HG03565 (cell line): ENCODE results near the gene GGN.
A peak's percentile ranks its signal among the peaks of the same experiment; 100 is the strongest.

Experiments
- ATAC-seq: cut with Tn5 transposase; IDR thresholded peaks from one replicate; pipeline ENCODE4 v1.9.1; 2021; ENCODE audit warnings: mild to moderate bottlenecking, moderate library complexity; ENCODE audit not compliant: unreplicated experiment

GGN gene

DNA sequence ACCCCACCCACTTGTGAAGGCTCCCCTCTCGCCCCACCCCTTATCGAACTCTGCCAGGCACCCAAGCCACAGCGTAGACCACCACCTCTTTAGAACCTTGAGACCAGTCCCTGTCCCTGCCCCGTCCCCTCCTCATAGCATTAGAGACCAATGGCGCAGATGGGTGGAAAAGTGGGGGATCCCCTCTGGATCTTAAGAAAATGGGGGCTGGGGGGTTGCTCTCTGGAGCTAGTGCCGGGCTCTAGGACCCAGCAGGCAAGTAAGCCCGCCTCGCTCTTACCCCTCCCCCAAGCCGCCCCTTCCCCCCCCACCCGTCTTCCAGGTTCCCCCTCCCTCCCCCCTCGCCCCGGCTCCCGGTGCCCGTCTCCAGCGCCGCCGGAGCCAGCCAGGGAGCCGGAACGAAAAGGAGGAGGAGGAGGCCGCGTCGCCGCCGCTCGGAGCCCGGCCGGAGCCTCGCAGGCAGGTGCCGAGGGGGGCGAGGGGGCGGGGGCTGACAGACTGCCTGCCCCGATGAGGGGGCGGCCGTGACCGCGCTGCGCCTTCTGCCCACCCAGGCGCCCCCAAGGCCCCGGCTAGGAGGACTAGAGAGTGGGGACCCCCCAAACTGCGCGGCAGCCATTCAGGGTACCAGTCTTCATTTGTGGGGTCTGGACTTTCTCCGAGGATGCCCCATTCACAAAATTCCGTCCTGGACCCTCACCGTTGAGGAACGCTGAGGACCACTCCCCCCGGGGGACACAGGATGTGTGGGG, 691 bp upstream of the GGN start, which contains the start of gene SPRED3:
Gene SPRED3, plus strand, starts transcription at position 349 of the 752 bp plus-strand sequence. CDS start 1,606 bp downstream, outside the sequence.
- no peak for ATAC-seq

DNA sequence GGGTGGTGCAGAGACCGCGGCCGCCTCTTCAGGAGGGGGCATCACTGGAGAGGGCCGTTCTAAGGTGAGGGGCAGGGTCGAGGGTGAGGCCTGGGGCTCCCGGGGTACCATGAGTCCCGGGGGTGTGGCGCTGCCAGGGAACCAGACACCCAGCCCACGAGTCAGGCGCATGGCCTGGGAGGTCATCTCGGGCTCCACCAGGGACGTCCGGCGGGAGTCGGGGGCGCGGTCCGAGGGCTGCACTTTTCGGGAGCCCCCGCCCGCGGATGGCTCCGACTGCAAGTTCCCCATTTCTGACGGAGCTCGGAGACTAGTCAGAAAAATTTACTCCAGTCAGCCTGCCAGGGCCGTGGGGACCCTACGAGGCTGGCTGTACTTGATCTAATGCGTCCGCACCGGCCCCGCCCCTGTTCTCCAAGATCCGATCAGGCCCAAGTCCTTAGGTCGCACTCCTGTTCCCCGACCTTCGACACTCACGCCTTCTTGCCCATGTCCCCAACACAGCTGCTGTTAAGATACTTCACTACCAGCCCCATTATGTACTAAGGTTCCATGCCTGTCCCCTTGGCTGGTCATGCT, 774 bp downstream of the GGN start:
- ATAC-seq: no peak

DNA sequence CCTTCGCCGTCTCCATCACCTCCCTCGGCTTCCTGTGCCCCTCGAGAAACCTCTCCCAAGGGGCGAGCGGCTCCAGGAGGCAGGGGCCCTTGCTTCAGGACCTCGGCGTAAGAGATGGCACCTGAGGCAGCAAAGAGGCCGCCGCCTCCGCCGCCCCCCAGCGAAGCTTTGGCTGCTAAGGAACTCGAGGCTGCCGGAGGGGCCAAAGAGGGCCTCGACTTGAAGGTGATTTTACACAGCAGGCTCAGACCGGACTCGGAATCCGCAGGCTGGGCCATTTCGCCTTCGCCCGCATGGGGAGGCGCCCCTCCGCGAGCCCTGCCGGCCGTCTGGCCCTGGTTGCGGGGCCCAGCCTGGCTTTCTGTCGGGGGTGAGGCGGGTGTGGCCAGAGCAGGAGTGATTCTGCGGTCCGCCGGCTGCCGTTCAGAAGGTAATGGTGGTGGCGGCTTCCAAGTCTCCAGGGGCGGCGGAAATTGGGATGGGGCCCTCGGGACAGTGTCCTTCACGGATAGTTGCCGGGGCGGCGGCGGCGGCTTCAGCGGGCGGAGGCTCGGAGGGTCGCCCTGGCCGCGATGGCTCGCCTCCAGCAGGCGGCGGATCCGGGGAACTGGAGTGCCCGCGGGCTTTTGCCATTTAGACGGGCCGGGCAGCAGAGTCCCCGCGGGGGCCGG, 1.4 kb downstream of the GGN start:
- ATAC-seq: no peak

DNA sequence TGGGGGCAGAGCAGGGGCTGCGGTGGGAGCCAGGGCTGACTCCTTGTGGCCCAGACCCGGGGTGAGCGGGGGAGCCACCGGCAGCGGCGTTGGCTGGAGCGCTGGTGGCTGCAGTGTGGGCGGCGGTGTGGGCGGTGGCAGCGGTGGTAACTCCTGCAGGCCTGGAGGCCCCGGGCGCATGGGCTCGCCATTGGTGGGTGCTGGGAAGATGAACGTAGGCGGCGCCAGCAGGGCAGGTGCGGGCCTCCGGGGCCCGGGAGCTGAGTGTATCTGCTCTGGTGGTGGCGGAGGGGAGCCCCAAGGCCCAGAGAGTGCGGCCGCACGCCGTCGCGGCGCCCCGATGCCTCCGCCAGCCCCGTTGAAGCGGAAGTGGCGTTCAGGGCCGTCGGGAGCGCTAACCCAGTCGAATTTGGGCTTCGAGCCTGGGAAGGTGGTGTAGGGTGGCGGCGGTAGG, 2.0 kb downstream of the GGN start:
- no peak for ATAC-seq

DNA sequence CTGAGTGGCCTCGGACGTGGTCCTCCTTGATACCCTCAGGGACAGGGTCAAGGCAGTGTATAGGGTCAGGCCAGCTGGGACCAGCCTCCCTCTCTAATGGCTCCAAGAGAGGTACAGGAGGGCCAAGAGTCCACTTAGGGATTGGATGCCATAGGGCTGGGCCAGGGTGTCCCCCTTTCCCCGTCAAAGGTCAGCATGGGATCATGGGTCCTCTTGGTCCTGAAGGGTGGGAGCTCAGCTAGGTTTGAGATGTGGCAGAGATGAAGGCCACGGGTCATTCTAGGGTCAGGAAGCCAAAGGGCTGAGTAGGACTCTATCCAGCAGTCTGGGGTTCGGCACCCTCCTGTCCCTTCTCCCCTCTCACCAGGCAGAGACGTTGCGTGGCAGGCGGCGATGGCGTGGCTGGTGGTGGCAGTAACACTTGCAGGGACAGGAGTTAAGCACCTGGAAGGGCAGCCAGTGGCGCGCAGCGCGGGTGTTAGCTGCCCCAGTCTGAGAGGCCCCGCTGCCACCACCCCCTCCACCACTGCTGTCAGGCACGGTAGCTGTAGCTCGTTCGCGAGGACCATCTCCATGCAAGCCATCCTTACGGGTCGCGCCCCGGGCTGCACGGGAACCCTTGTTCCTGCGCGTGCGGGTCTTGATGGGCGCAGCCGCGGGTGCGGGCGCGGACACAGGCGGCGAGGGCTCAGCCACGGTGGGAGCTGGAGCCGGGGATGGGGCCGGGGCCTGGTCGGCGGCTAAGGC, 2.6 kb downstream of the GGN start:
- no peak for ATAC-seq

DNA sequence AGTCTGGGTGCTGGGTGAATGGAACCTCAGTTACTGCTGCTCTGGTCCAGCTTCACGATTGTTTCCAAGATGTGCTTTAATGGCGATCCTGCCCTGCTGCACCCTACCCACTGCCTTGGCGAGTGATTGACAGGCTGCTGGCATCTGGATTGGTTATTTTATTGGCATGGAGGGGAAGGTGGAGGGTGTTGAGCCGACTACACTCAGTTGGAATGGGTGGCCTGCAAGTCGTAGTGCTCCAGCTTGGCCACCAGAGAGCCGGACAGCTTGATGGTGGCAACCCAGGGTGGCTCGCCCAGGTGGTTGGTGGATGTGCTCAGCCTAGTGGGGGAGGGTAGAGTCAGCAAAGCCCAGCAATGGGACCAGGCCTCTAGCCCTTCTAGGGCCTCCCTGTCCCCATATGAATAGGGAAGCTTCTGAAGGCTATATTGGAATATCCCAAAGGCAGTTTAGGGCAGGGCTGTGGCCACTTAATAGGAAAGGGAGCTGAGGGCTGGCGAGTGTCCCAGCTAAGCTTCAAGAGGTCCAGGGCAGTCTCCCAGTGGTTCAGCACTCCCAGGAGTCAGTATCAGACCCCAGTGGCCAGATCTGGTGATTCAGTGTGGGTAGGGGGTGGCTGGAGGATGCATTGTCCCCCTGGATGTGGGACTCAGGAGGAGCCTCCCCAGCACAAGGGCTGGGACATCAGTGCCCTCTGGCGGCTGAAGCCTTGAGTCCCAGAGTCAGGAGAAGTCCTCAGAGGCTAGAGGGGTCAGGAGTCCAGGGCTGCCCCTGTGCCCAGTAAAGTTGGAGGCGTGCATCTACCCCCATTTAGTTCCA, 3.4 kb downstream of the GGN start:
- no peak for ATAC-seq

DNA sequence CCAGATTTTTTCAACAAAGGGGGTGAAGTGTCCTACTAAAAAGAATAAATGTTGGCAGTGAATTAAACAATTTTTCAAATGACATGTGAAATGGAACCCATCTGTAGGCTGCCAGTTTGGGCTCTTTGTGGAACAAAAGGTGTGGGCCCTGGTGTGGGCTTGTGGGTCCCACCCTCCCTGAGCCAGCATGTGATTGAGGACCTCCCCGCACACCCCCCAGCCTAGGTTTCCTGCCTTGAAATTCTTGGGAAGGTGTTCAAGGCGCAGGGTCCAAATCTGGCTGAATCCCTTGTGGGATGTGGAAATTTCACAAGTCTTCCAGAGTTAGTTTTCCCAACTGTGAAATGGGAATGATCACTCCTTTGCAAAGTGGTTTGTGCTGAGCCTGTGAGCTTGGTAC, 4.1 kb downstream of the GGN start:
- ATAC-seq: no peak

DNA sequence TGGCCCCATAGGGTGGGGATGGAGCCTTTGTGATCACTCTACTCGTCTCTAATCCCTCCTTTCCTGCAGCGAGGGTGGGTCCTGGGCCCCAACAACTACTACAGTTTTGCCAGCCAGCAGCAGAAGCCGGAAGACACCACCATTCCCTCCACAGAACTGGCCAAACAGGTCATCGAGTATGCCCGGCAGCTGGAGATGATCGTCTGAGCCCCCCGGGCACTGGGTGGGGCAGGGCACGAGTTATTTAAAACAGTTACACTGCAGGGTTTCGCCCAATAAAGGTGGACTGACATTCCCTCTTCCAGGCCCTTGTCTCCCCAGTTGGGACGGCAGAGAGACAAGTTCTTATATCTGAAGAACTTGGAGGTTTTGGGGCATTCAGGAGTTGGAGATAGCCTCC, 4.7 kb downstream of the GGN start:
- ATAC-seq: no peak

DNA sequence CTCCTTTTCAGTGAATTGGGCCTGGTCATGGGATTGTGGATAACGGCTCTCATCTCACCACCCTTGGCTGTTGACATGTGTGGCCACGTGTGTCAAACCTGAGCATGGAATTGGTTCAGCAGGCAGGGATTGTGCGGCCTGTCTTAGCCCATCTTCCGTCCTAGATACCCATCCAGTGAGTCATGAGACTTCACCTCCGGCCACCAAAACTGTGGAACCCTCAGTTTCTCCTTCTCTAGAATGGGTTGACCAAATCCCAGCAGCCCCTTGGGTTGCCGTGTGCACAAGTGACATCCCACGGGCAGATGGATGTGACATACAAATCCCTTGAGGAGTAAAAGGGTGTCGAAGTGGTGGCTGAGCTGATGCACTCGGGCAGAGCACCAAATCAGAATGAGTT, 6.7 kb downstream of the GGN start:
- no peak for ATAC-seq

DNA sequence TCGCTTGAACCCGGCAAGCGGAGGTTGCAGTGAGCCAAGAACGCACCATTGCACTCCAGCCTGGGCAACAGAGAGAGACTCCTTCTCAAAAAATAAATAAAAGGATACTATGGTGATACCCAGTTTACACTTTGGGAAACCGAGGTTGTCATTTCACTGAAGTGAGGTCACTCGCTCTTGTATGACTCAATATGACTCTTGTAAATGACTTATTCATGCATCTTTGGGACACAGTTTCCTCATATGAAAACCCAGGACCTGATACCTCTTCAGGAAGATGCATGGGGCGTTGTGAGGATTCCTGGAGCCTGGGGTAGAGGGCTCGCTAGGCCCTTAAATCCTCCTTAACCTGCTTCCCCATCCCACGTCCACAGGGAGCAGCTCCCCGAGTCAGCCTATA, 9.0 kb downstream of the GGN start:
- no peak for ATAC-seq

DNA sequence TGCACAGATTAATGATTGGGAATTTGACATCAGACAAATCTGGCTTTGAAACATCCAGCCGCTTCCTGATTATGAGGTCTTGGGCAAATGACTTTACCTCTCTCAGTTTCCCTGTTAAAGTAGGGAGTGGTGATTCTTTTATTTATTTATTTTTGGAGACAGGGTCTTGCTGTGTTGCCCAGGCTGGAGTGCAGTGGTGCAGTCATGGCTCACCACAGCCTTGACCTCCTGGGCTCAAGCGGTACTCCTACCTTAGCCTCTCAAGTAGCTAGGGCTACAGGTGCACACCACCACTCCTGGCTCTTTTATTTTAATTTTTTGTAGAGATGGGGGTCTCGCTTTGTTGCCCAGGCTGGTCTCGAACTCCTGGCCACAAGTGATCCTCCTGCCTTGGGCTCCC, 10.8 kb downstream of the GGN start:
- ATAC-seq: no peak

DNA sequence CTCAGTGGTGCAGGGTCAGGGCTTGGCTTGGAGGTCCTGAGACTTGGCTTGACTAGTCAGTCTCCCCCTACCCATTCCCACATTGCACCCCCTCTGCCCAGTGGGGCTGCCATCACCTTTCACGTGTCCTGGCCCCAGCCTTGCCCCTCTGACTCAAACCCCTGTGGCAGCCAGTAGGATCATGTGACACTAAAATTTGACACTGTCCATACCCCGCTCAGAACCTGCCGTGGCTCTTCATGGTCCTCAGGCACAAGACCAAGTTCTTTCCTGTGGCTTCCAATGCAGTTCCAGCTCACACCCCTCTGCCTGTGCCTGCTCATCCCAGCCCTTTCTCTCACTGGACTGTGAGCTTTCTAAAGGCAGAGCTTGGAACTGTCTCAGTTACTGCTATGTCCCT, 11.3 kb downstream of the GGN start:
- ATAC-seq: no peak

DNA sequence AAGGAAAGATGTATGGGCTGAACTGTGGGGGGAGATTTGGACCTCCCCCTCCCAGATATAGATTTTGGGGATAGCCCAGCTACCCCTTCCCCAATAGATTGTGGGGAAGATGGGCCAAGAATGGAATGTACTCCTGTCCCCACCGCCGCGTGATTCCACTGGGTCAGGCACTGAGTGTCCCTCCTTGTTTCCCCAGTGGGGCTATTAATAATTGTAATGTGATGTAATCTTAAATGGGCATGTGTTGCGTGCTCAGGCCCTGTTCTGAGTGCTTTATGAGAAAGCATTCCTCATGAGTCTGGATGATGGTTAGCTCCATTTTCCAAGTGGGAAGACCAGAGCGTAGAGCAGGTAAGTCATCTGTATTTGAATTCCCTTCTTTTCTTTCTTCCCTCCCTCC, 12.1 kb downstream of the GGN start:
- ATAC-seq: no peak

DNA sequence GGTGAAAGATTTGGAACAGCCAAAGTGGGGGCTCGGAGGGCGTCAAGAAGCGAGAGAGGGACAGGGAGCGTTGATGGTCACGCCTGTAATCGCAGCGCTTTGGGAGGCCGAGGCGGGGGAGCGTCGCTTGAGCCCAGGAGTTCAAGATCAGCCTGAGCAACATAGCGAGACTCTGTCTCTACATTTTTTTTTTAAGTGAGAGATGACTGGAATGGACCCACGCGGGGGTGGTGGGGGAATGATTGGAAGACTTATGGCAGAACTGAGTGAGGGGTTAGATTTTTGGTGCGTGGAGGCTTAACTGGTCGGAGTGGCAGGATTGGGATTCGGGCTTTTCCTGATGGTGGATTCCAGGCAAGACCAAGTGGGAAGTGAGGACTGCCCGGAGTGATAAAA, 12.7 kb downstream of the GGN start:
- no peak for ATAC-seq

DNA sequence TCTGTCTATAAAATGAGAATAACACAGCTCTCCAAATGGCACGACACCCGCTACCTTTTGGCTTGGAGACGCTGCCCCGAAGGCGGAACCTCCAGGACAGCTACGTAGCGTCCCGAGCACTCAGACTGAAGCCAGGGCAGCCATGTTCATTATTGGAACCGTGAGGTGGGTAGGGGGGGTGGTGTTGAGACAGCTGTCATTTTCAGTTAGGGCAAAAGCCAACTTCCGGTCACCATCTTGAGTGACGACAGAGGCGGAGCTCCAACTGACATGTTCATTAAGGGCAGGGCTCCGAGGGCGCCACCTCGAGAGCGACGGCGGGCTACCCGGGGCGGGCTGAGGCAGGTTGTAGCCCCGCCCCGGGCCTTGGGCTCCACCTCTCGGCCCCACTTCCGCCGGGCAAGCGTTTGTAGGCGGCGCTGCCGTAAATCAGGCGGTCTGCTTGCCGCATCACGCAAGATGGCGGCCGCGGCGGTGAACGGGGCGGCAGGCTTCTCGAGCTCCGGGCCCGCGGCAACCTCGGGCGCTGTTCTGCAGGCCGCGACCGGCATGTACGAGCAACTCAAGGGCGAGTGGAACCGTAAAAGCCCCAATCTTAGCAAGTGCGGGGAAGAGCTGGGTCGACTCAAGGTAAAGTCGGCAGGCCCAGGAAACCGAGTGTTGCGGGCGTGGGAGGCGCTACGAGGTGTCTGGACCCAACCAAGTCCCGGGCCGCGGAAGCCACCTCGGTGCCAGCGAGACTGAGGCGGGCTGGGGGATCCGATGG, 13.3 kb downstream of the GGN start, which contains the start of gene PSMD8:
Gene PSMD8, plus strand, starts transcription at position 240 of the 766 bp plus-strand sequence. Its CDS starts 31 bp downstream, at position 271.
- peak; percentile 88 for ATAC-seq

DNA sequence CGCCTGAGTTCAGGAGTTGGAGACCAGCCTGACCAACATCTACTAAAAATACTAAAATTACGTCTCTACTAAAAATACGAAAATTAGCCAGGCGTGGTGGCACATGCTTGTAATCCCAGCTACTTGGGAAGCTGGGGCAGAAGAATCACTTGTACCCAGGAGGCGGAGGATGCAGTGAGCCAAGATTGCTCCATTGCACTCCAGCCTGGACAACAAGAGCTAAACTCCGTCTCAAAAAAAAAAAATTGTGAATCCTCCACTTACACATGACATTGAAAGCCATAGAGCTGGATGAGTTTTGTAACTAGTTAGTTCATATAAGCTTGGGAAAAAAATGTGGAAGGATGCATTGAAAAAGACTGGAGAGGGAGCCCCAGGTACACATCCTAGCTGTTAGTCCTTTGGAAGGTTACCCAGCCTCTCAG, 13.9 kb downstream of the GGN start:
- no peak for ATAC-seq

DNA sequence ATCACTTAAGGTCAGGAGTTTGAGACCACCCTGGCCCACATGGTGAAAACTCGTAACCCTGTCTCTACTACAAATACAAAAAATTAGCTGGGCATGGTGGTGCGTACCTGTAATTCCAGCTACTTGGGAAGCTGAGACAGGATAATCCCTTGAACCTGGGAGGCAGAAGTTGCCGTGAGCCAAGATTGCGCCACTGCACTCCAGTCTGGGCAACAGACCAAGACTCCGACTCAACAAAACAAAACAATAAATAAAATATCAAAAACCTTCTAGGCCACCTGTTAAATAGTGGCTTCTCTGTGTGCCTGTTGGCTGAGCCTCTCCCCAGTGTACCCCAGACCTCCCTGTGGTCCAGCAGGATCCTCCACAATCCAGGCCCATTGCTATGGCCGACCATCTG, 16.8 kb downstream of the GGN start:
- no peak for ATAC-seq

DNA sequence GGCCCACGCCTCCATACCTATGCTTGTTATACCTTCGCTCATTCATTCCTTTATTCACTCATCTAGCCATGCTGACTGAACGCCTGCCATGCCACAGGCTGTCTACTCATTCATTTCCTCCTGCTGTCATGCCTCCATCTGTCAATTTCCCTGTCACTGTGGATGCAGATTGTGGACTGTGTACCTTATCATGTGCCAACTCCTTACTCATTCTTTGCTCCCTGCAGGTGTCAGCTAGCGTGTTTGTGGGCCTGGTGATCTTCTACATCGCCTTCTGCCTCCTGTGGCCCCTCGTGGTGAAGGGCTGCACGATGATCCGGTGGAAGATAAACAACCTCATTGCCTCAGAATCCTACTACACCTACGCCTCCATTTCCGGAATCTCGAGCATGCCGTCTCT, 17.5 kb downstream of the GGN start:
- no peak for ATAC-seq

DNA sequence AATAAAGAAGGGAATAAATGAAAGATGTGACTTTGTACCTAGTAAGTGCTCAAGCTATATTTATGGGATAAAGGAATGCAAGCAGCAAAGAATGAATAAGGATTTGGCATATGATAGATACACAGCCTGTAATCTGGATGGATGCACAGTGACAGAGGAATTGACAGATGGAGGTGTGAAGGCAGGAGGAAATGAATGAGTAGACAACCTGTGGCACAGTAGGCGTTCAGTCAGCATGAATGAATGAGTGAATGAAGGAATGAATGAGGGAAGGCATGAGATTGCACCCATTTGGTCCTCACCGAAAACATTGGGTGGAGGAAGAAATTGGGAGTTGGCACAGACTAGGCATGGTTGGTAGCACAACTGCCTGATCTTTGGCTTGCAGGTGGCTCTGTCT, 18.2 kb downstream of the GGN start:
- ATAC-seq: no peak

DNA sequence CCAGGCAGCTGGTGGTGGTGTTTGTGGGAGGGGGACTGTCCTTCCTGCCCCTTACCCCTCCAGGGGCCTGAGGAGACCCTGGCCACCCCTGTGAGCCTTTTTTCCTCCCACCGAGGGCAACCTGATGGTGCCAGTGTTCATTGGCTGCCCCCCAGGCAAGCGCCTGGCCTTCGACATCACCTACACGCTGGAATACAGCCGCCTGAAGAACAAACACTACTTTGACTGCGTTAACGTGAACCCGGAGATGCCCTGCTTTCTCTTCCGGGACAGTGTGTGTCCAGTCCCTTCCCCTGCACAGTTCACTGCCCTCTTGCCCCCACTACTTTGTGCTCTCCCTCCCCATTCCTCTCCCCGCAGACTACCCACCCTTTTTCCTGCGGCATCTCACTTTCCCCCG, 20.8 kb downstream of the GGN start:
- no peak for ATAC-seq
